SKM-1 treated with dmso at 0.1 percent for 144 hours (cell line): ENCODE measurements around the gene EXOC6B.

ENCODE experiments used
- DNase-seq: peaks from one replicate; lab custom pipeline; 2025; ENCODE audit not compliant: unreplicated experiment; lab: John Stamatoyannopoulos, UW

The EXOC6B gene

GRCh38 chr2:72291059-72291458, 534.8 kb downstream of the EXOC6B start:
- no peak for DNase-seq

DNA sequence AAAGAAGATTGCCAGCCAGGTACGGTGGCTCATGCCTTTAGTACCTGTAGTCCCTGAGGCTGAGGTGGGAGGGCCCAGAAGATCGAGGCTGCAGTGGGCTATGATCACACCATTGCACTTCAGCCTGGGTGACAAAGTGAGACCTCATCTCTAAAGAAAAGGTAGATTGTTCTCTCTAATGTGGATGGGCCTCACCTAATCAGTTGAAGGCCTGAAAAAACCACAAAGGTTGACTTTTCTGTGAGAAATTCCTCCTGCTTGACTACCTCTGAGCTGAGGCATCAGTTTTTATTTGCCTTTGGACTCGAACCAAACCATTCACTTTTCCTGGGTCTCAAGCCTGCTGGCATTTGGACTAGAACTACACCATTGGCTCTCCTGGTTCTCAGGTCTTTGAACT, 536.1 kb downstream of the EXOC6B start:
- DNase-seq, result no peak

- DNase-seq, result no peak
Measured at GRCh38 chr2:72289283-72289682, 536.5 kb downstream of the EXOC6B start.

DNA sequence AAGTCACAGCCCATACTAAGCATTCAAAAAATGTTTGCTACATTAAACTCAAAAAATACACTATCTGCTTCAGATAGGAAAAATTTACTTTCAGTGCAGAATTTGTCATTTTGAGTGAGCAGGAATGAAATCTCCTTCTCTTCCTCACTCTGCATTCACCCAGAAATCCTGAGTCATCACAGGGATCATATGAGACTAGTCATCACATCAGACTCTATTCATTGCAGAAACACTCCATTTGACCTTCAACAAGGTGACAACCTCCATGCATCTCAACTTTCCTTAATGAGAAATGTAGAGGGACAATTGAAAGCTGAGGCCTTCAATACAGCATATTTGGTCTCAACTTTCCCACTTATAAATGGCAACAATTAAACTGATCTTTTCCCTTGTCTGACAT, 547.8 kb downstream of the EXOC6B start:
- DNase-seq, result no peak

DNA sequence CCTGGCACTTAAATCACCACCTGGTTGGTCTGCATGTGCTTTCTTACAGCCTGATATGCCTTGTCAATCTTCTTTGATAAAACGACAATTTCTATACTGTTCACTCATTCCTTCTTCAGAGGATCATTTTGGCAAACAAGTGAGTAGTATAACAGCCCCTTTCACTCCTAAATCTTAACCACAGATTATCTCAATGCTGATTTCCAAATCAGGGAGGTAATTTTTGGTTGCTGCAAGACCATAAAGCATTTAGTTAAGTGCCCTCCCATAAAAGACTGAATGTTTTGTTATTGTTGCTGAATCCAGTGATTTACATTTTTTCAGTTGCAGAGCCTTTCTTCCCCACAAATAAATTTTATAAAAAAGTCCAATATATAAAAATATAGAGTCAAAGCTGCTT, 549.0 kb downstream of the EXOC6B start:
- no peak for DNase-seq

DNA sequence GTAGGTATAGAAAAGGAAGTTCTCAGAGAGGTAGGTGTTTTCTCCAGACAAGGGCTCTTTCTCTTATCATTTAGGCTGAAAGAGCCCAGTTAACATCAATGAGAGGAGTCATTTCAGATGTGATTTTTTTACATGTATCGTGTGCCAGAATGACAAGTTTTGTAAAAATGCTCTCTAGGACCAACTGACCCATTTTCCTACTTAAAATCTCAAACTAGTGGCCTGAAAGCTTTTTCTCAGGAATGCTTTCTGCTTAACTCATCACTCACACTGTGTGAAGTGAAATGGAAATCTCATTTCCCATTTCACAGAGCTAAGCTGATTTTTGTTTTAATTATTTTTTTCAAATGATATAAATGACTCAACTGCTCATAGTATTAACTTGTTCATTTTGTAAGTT, 549.5 kb downstream of the EXOC6B start:
- no peak for DNase-seq

GRCh38 chr2:72275084-72275483, 550.7 kb downstream of the EXOC6B start:
- no peak for DNase-seq

DNA sequence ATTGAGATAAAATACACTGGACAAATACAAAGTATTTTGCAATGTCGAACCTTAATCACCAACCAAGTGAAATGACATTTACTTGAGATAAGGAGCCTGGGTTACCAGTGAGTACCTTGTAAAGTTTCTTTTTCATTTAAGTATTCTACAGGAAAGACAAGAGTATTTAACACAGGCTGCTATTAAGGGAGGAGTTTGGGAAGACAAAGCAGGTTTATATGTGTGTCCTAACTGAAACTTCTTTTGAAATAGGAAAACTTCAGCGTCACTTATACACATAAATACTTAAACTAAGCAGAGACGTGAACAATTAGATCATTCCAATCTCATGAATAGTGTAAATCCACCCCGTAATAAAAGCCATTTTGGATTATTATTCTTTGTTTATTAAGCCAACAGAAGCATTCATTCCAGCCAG, 551.4 kb downstream of the EXOC6B start:
- no peak for DNase-seq

DNA sequence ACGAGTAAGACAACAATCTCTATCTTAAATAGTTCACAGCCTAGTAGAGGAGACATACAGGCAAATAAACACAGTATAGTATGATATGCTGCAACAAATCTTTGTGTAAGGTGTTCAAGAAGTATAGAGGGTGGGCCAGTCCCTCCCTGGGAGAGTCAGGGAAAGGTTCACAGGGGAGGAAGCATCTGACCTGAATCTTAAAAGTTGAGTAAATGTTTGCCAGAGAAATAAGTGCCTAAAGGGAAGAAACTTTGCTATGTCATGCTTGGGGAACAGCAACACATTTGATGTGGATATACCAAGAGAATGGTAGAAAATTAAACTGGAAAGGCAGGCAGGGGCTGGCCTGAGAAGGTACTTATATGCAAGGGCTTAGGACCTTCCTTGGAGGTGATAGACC, 552.4 kb downstream of the EXOC6B start:
- DNase-seq, result no peak

GRCh38 chr2:72271766-72272641, 553.8 kb downstream of the EXOC6B start:
- no peak for DNase-seq

GRCh38 chr2:72271276-72271614, 554.6 kb downstream of the EXOC6B start:
- no peak for DNase-seq

DNA sequence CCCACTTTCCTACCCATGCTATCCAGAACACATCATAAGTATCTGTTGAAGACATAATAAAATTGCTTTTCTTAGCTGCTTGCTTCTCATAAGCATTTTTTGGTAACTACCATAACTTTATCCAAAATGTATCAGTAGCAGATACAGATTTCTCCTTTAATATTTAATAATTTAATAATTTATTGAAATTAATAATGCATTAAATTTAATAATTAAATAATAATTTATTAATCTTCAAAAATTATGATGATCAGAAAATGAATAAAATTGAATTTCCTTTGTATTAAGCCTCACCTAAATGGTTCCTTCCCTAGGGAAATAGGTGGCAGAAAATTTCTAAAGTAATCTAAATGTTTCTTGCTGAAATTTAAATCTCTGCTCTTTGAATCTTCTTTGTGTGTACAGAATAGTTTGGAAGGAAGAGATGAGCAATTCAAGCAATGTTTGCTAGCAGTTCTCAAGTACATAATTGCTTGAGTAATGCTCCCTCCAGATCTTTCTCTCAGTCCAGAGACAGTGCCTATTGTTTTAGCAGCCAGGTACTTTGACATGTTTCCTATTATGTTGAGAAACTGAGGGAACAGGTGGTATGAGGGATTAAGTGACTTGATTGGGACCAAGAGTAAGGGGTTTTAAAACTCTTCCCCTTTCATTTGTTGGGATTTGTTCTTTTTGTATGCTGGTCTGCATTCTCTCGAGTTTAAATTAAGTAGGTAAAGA, 555.1 kb downstream of the EXOC6B start:
- DNase-seq, result no peak

DNA sequence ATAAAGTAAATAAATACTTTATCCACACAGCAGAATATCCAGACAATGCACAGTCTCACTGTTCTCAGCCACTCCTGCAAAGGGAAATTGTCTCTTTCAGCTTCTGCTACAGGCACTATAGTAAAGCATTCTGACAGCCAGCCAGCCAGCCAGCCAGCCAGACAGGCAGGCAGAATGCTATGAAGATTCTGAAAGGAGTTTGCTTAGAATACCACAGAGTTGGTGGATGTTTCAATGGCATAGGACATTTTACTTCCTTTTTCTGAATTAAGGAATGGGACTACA, 562.1 kb downstream of the EXOC6B start:
- no peak for DNase-seq

GRCh38 chr2:72263043-72263775, 562.6 kb downstream of the EXOC6B start:
- no peak for DNase-seq

- no peak for DNase-seq
Measured at GRCh38 chr2:72261076-72261475, 564.8 kb downstream of the EXOC6B start.

DNA sequence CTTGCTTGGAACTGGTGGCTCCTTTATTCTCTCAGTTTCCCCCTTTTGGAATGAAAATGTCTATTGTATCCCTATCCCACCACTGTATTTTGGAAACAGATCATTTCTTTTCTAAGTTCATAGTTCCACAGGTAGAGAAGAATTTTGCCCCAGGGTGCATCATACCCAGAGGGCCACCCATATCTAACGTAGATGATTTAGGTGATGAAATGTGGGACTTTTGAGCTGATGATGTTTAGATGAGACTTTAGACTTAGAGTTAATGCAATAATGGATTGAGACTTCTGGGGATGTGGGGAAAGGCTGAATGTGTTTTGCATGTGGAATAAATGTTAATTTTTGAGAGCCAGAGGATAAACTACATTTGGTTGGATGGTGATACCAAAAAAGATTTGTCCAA, 570.3 kb downstream of the EXOC6B start:
- no peak for DNase-seq

DNA sequence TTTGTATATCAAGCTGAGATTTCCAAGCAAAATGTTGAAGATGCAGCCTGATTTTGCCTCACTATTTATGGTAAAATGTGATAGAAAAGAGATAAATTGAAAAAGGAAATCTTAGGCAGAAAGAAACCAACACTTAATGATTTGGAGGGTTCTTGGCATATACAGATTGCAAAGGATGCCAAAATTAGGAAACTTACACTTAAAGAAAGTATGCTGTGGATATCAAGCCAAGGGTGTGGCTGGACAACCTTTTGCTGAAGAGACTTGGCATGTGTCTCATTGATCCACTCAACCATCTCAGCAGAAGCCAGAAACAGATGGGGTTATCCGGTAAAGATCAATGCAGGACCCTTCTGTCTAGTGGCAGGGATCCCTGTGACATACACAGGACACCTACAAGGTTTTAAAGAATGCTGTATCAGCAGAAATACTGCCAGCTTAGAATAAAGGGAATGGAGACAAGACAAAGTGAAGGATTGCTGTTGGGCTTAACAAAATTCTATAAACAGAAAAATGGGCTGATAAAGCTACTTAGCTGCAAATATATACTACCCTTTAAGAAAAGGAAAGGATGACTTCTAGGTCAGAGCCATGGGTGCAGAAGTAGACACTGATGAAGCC, 570.9 kb downstream of the EXOC6B start:
- no peak for DNase-seq

- no peak for DNase-seq
Measured at GRCh38 chr2:72238311-72238710, 587.5 kb downstream of the EXOC6B start.

GRCh38 chr2:72237549-72237948, 588.3 kb downstream of the EXOC6B start:
- no peak for DNase-seq

GRCh38 chr2:72236445-72237067, 589.3 kb downstream of the EXOC6B start:
- DNase-seq, result no peak
